Endothelial cell of umbilical vein (primary cell): ENCODE results near the gene GLRX2. TPM values are rescaled to one million over a fixed set of nuclear protein-coding genes. Genes with fewer than 3 reads are reported as not detected.

ENCODE experiments used
- BruUV-seq: library from RNA; stranded (reverse); fragments of 400-500 nt; replicated peaks from 2 replicates; lab custom pipeline; 2021; lab: Mats Ljungman, UMichigan
- CTCF ChIA-PET: fragments of 300-600, 350-600 bp; sonication (Branson Sonifier 250); formaldehyde crosslinking; loops from one replicate; lab custom pipeline; 2021; ENCODE audit warnings: antibody characterized with exemption, inconsistent platforms; lab: Charles Lee
- POLR2A ChIA-PET: fragments of 300-600, 350-600 bp; sonication (Branson Sonifier 250); formaldehyde crosslinking; loops from one replicate; lab custom pipeline; 2021; ENCODE audit warnings: antibody characterized with exemption, inconsistent platforms; lab: Charles Lee
- DNase-seq: peaks from one replicate; pipeline ENCODE4 v3.0.0-alpha.2; 2011; ENCODE audit warnings: low read depth, low spot score
- FAIRE-seq: peaks from 2 replicates; lab custom pipeline; 2011; peaks lifted over from hg19 to GRCh38; lab: Jason Lieb, UNC
- H2AFZ ChIP-seq: 2 replicates; pipeline ENCODE4 v1.6.0; 2012; ENCODE audit warnings: low read depth, low read length, control low read depth, inconsistent platforms
- H3K27ac ChIP-seq: 2 replicates; pipeline ENCODE4 v1.5.1; 2011; ENCODE audit warnings: low read depth, mild to moderate bottlenecking, control low read depth, low read length, moderate library complexity; ENCODE audit not compliant: insufficient read depth
- H3K27me3 ChIP-seq, 2 experiments: 2 replicates each; pipeline versions ENCODE4 v1.6.0 to v1.6.1; 2011; ENCODE audit warnings: low read length in 2 of 2, mixed read lengths in 1 of 2; ENCODE audit not compliant: control insufficient read depth in 2 of 2, insufficient read depth in 2 of 2
- H3K36me3 ChIP-seq, 2 experiments: 2 replicates in 1 of 2; 3 replicates in 1 of 2; pipeline ENCODE4 v1.5.1; 2011; ENCODE audit warnings: low read length in 2 of 2, mild to moderate bottlenecking in 1 of 2, moderate library complexity in 1 of 2; ENCODE audit not compliant: control insufficient read depth in 2 of 2, insufficient read depth in 2 of 2; ENCODE audit errors: extremely low read depth in 1 of 2
- H3K4me1 ChIP-seq: 3 replicates; pipeline ENCODE4 v1.5.1; 2011; ENCODE audit warnings: mild to moderate bottlenecking, low read length; ENCODE audit not compliant: control insufficient read depth, insufficient read depth; ENCODE audit errors: extremely low read depth
- H3K4me2 ChIP-seq: 2 replicates; pipeline ENCODE4 v1.6.1; 2011; ENCODE audit warnings: low read length, control low read depth, mixed read lengths; ENCODE audit not compliant: insufficient read depth
- H3K4me3 ChIP-seq, 3 experiments: fragments of 200-600 bp in 1 of 3; sonication (generic), shearing (Covaris generic) in 1 of 3; replicated peaks in 1 of 3; 2 replicates each; pipeline ENCODE4 v1.5.1; 2011 to 2016; ENCODE audit warnings: control low read depth in 3 of 3, low read length in 3 of 3, mild to moderate bottlenecking in 2 of 3, inconsistent platforms in 1 of 3, low read depth in 1 of 3, moderate library complexity in 1 of 3; ENCODE audit not compliant: insufficient read depth in 1 of 3
- H3K79me2 ChIP-seq: 2 replicates; pipeline ENCODE4 v1.6.0; 2012; ENCODE audit warnings: low read length, inconsistent platforms; ENCODE audit not compliant: control insufficient read depth, insufficient read depth
- H3K9ac ChIP-seq: replicated peaks from 2 replicates; pipeline ENCODE3; 2011; ENCODE audit warnings: low read length, control low read depth; ENCODE audit not compliant: insufficient read depth; ENCODE audit errors: extremely low read depth
- H3K9me1 ChIP-seq: replicated peaks from 3 replicates; pipeline ENCODE4 v1.6.0; 2011; ENCODE audit warnings: mild to moderate bottlenecking, low read length; ENCODE audit not compliant: control insufficient read depth, insufficient read depth; ENCODE audit errors: extremely low read depth
- H3K9me3 ChIP-seq: replicated peaks from 2 replicates; pipeline ENCODE4 v1.5.1; 2012; ENCODE audit warnings: low read length, inconsistent platforms; ENCODE audit not compliant: control insufficient read depth, insufficient read depth
- H4K20me1 ChIP-seq: replicated peaks from 2 replicates; pipeline ENCODE3; 2011; ENCODE audit warnings: mild to moderate bottlenecking, low read length; ENCODE audit not compliant: control insufficient read depth, insufficient read depth; ENCODE audit errors: extremely low read depth
- EZH2 ChIP-seq: IDR thresholded peaks from 2 replicates; pipeline ENCODE4 v1.6.1; 2012; ENCODE audit warnings: borderline replicate concordance, low read depth, mild to moderate bottlenecking, moderate library complexity, low read length, inconsistent platforms; ENCODE audit not compliant: severe bottlenecking
- FOS ChIP-seq: IDR thresholded peaks from 2 replicates; pipeline ENCODE4 v1.6.1; 2011; ENCODE audit warnings: mild to moderate bottlenecking, low read length, moderate library complexity, borderline replicate concordance; ENCODE audit not compliant: insufficient read depth
- GATA2 ChIP-seq: IDR thresholded peaks from 2 replicates; pipeline ENCODE4 v1.7.0; 2011; ENCODE audit warnings: low read depth, mild to moderate bottlenecking, moderate library complexity, mixed read lengths, low read length; ENCODE audit not compliant: insufficient read length, insufficient read depth
- JUN ChIP-seq: IDR thresholded peaks from 2 replicates; pipeline ENCODE4 v1.6.1; 2011; ENCODE audit warnings: borderline replicate concordance, low read depth; ENCODE audit not compliant: insufficient read length, insufficient read depth
- MYC ChIP-seq: IDR thresholded peaks from one replicate; pipeline ENCODE4 v1.6.1; 2011; ENCODE audit warnings: mild to moderate bottlenecking, low read depth, low read length
- POLR2A ChIP-seq: IDR thresholded peaks from 2 replicates; pipeline ENCODE4 v1.6.1; 2012; ENCODE audit warnings: low read depth, mild to moderate bottlenecking, control low read depth, low read length
- POLR2AphosphoS5 ChIP-seq: IDR thresholded peaks from 2 replicates; pipeline ENCODE4 v1.6.1; 2012; ENCODE audit warnings: low read depth, mild to moderate bottlenecking, control low read depth, low read length, moderate library complexity; ENCODE audit not compliant: insufficient read depth
- dilution Hi-C: fragments of 300-500 bp; cut with MboI; formaldehyde crosslinking; loops from one replicate; pipeline ENCODE4 v1.15.0; 2019; ENCODE audit warnings: low sequenced_read_pairs; ENCODE audit not compliant: extremely low pct_ligation_motif_present
- intact Hi-C: fragments of 100-400 bp; cut with micrococcal nuclease; formaldehyde crosslinking; loops from one replicate; pipeline ENCODE4 v1.10.0; 2022
- polyA plus RNA-seq, 4 experiments: library from polyadenylated mRNA; depleted of rRNA in 3 of 4; stranded (reverse) in 3 of 4; unstranded in 1 of 4; fragments of >200 nt; gene quantifications; 2 replicates each; pipeline versions ENCODE4 v1.2.1 to v1.2.3, GENCODE V29; 2011 to 2012; ENCODE audit warnings: missing spikeins in 1 of 4
- total RNA-seq: library from RNA; stranded (reverse); gene quantifications from 2 replicates; pipeline ENCODE4 v1.2.3, GENCODE V29; 2021
- TF ChIP-seq, protein P1 (sequence below), 2 donors: IDR thresholded peaks; 1 replicate in 1 of 2; 2 replicates in 1 of 2; pipeline ENCODE4 v1.5.1; 2011; ENCODE audit warnings: low read length in 2 of 2, mild to moderate bottlenecking in 2 of 2, moderate library complexity in 2 of 2, control low read depth in 1 of 2, inconsistent platforms in 1 of 2, low read depth in 1 of 2; ENCODE audit not compliant: insufficient read depth in 1 of 2; ENCODE audit errors: extremely low read depth in 1 of 2
- TF ChIP-seq, protein P2 (sequence below): IDR thresholded peaks from 2 replicates; pipeline ENCODE4 v1.6.1; 2011; ENCODE audit not compliant: insufficient read depth, insufficient read length

Gene GLRX2
- total and polyA plus RNA-seq, 2 donors (not counting 3 experiments of a cell fraction or from before 2014, with no cell fraction given) = 13.1 to 21.5 TPM

DNA sequence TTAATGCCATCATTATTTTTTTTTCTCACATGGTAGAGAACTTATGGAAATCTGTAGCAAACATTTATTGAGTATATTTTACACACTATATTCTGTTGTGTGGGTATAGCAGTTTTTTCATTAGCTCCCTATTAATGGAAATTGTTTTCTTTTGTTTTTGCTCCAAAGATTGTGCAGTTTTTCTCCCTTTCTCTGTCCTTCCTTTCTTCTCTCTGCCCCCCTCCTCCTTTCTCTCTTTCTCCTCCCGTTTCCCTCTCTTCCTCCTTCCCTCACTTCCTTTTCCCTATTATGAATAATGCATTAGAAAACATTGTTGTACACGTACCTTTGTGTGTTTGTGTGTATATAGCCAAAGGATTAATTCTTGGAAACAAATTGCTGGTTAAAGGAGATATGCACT is 37.2 kb upstream of the GLRX2 start:
- Histone ChIP-seq H3K9ac (no peak overlapping the region), H3K4me2 (peak overlapping the region; percentile 46), H3K27ac (no peak overlapping the region), H3K79me2 (peaks cover 21% of the 10 kb centered on the region), H2AFZ (no peak overlapping the region), H3K27me3 (no peaks in the 10 kb centered on the region), H4K20me1 (no peaks in the 10 kb centered on the region), H3K9me3 (no peaks in the 10 kb centered on the region), H3K4me1 (peaks cover 9% of the 10 kb centered on the region), H3K9me1 (no peaks in the 10 kb centered on the region), H3K4me3 (no peak overlapping the region), H3K36me3 (peaks cover 4 to 13% of the 10 kb centered on the region in 2 experiments)
- POLR2A ChIA-PET = no interaction called here
- CTCF ChIA-PET = interaction anchor here (1.0 to 2.4 kb wide), 9 partner anchors 9 to 1153 kb away, joined by 3 to 14 read pairs (median 4); partner anchors contain the start of gene GLRX2
- DNase-seq (no peak), FAIRE-seq (no peak)
- dilution Hi-C loops (no loop called here), intact Hi-C loops (loop anchor here (1.0 kb wide), 1 partner anchor 921 kb away; no protein-coding TSS in a partner anchor)
- BruUV-seq = no TSS peak
- TF ChIP-seq EZH2 (no peak), POLR2AphosphoS5 (no peak), FOS (no peak), MYC (no peak), GATA2 (no peak), POLR2A (no peak), JUN (no peak)
- TF ChIP-seq, protein P1, sequence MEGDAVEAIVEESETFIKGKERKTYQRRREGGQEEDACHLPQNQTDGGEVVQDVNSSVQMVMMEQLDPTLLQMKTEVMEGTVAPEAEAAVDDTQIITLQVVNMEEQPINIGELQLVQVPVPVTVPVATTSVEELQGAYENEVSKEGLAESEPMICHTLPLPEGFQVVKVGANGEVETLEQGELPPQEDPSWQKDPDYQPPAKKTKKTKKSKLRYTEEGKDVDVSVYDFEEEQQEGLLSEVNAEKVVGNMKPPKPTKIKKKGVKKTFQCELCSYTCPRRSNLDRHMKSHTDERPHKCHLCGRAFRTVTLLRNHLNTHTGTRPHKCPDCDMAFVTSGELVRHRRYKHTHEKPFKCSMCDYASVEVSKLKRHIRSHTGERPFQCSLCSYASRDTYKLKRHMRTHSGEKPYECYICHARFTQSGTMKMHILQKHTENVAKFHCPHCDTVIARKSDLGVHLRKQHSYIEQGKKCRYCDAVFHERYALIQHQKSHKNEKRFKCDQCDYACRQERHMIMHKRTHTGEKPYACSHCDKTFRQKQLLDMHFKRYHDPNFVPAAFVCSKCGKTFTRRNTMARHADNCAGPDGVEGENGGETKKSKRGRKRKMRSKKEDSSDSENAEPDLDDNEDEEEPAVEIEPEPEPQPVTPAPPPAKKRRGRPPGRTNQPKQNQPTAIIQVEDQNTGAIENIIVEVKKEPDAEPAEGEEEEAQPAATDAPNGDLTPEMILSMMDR (IDR thresholded peaks at IDR 0.05; ENCODE audit: extremely low read depth in 1 of 2, insufficient read depth in 1 of 2, low read depth in 1 of 2, low read length in 2 of 2) = no peak
- TF ChIP-seq, protein P2, sequence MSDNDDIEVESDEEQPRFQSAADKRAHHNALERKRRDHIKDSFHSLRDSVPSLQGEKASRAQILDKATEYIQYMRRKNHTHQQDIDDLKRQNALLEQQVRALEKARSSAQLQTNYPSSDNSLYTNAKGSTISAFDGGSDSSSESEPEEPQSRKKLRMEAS = no peak
